ENCODE data around the gene OR10H3. TPM values are rescaled to one million over a fixed set of nuclear protein-coding genes. Genes with fewer than 3 reads are reported as not detected.
"Not testable (repeated sequence)": the region's sequence is repeated elsewhere in the genome, so short reads cannot be mapped to it uniquely, and the experiment has no call there.

OR10H3 gene
- total RNA-seq, 1 donor from 2014 or later, result not detected

- DNase-seq (ENCODE audit: low read depth, low spot score), result no peak
These were observed 39.5 kb downstream of the OR10H3 start for GRCh38 chr19:15776991-15777970.

- no peak for DNase-seq (ENCODE audit: low read depth, low spot score)
These were observed 42.1 kb downstream of the OR10H3 start for GRCh38 chr19:15779756-15780476.

- no peak for DNase-seq (ENCODE audit: low read depth, low spot score)
These were observed 43.0 kb downstream of the OR10H3 start for GRCh38 chr19:15780610-15781418.

- no peak for DNase-seq (ENCODE audit: low read depth, low spot score)
These were observed 43.9 kb downstream of the OR10H3 start for GRCh38 chr19:15781661-15782060.

GRCh38 chr19:15782211-15782610, 44.4 kb downstream of the OR10H3 start:
- no peak for DNase-seq (ENCODE audit: low read depth, low spot score)

- DNase-seq (ENCODE audit: low read depth, low spot score), result not testable (repeated sequence)
These were observed 45.1 kb downstream of the OR10H3 start for GRCh38 chr19:15782896-15783295.

- no peak for DNase-seq (ENCODE audit: low read depth, low spot score)
These were observed 49.9 kb downstream of the OR10H3 start, which contains the start of gene OR10H5 for GRCh38 chr19:15787611-15788155. OR10H5 (plus strand) TSS chr19:15787661; CDS start chr19:15794049, 6,388 bp downstream.

GRCh38 chr19:15788594-15789270, 50.9 kb downstream of the OR10H3 start:
- DNase-seq (ENCODE audit: low read depth, low spot score), result no peak

- DNase-seq (ENCODE audit: low read depth, low spot score), result no peak
These were observed 52.3 kb downstream of the OR10H3 start for GRCh38 chr19:15790096-15790495.

Other genes starting within 250 kb of the OR10H3 start
- gene CYP4F22, start 229.5 kb upstream of the OR10H3 start, total RNA-seq, result not detected in 2 replicates
- gene CYP4F8, start 122.8 kb upstream of the OR10H3 start, total RNA-seq, result not detected in 2 replicates
- 0.04 and 0.07 TPM in 2 replicates for gene CYP4F3, start 97.1 kb upstream of the OR10H3 start, total RNA-seq
- gene CYP4F12, start 64.9 kb upstream of the OR10H3 start, total RNA-seq, result not detected in 2 replicates
- not detected in 2 replicates for gene OR10H2, start 10.0 kb upstream of the OR10H3 start, total RNA-seq
- not detected in 2 replicates for gene OR10H5, start 49.7 kb downstream of the OR10H3 start, total RNA-seq
- gene OR10H1, start 77.7 kb downstream of the OR10H3 start, total RNA-seq, result not detected in 2 replicates
- not detected in 2 replicates for gene CYP4F2, start 160.1 kb downstream of the OR10H3 start, total RNA-seq
- gene CYP4F11, start 196.5 kb downstream of the OR10H3 start, total RNA-seq, result not detected in 2 replicates
- not detected in 2 replicates for gene OR10H4, start 211.0 kb downstream of the OR10H3 start, total RNA-seq

All from pulmonary artery endothelial cell (primary cell).